ENCODE results near the gene FOXP4.
A peak's percentile ranks its signal among the peaks of the same experiment; 100 is the strongest.

Gene FOXP4

DNA sequence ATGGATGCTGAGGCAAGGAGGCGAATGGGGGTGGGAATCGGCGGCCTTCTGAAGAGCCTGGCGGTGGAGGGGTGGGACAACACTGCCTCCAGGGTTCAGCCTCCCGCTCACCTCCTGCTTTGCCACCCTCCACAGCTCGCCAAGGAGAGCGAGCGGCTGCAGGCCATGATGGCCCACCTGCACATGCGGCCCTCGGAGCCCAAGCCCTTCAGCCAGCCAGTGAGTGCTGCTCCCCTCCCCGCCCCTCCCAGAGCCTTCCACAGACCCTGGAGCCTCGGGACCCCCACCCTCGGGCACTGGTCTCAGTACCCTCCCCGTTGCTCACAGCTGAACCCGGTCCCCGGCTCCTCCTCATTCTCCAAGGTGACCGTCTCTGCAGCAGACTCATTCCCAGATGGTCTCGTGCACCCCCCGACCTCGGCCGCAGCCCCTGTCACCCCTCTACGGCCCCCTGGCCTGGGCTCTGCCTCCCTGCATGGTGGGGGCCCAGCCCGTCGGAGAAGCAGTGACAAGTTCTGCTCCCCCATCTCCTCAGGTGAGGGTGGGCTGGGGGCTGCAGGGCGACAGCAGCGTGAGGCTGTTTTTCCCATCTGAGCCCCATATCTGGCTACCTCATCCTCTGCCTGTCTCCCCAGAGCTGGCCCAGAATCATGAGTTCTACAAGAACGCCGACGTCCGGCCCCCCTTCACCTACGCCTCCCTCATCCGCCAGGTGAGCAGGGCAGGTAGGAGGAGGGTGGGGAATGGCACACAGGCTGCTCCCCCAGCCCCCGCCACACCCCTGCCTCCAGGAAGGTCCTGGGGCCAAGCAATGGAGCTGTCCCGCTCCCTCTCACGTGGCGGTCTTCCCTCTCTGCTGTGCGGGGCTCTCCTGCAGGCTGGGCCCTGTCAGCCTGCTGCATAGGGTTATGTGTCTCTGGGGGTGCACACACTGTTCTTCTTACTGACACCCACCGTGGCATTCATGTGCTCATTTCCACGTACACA, 43.7 kb downstream of the FOXP4 start:
- no peak for DNase-seq (ENCODE audit: extremely low spot score)
- ChIA-PET CTCF (interaction anchor here (0.9 to 15.2 kb wide), 12 partner anchors 9 to 222 kb away, joined by 3 to 151 read pairs (median 5); no protein-coding TSS in a partner anchor), POLR2A (interaction anchor here (0.6 kb wide), 1 partner anchor 15 kb away, joined by 3 read pairs; no protein-coding TSS in a partner anchor)
- TF ChIP-seq, protein P1, sequence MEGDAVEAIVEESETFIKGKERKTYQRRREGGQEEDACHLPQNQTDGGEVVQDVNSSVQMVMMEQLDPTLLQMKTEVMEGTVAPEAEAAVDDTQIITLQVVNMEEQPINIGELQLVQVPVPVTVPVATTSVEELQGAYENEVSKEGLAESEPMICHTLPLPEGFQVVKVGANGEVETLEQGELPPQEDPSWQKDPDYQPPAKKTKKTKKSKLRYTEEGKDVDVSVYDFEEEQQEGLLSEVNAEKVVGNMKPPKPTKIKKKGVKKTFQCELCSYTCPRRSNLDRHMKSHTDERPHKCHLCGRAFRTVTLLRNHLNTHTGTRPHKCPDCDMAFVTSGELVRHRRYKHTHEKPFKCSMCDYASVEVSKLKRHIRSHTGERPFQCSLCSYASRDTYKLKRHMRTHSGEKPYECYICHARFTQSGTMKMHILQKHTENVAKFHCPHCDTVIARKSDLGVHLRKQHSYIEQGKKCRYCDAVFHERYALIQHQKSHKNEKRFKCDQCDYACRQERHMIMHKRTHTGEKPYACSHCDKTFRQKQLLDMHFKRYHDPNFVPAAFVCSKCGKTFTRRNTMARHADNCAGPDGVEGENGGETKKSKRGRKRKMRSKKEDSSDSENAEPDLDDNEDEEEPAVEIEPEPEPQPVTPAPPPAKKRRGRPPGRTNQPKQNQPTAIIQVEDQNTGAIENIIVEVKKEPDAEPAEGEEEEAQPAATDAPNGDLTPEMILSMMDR (IDR thresholded peaks at IDR 0.05; ENCODE audit: control extremely low read depth, extremely low read depth, low read depth, missing control alignments), result no peak

DNA sequence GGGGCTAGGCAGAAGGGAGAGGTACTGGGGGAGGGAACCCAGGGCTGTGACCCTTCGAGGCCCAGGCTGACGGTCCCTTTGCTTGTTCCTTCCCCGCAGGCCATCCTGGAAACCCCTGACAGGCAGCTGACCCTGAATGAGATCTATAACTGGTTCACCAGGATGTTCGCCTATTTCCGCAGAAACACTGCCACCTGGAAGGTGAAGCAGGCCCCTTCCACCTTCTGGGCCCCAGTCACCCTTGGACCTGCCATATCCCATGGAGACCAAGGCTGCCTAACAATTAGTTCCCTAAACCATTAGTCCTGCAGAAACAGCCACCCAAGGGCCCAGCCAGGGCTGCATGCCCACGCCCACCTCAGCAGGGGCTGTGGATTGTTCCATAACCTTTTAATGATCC, 44.9 kb downstream of the FOXP4 start:
- ChIA-PET CTCF (interaction anchor here (0.9 to 15.2 kb wide), 10 partner anchors 10 to 222 kb away, joined by 3 to 151 read pairs (median 4); no protein-coding TSS in a partner anchor), POLR2A (no interaction called here)
- no peak for DNase-seq (ENCODE audit: extremely low spot score)
- TF ChIP-seq, protein P1 (IDR thresholded peaks at IDR 0.05; ENCODE audit: control extremely low read depth, extremely low read depth, low read depth, missing control alignments), result no peak

DNA sequence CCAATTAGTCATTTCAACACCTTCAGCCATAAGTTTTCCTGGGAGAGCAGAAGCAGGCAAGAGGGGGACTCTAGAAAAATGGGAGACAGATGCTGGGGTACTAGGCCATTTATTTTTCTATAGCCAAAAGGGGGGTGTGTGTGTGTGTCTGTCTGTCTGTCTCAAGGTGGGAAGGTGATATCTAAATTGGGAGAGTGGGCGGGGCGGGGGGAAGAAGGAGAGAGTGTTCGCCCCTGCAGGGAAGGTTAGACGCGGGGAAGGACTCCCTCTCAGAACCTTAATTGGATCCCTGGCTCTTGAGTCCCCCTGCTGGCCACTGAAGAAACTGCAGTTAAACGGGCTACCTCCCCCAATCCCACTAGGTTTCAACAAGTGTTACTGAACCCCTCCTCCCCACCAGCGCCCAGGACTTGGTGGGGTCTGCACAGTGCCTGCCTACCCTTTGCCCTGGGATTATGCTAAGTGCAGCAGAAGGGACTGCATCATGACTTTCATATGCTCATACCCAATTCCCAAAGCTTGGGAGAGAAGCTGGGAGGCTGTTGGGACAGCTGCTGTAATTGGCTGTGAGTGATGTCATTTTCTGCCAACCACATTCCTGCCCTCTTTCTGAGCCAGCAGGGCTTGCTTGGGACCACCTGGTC, 45.8 kb downstream of the FOXP4 start:
- TF ChIP-seq, protein P1 (IDR thresholded peaks at IDR 0.05; ENCODE audit: control extremely low read depth, extremely low read depth, low read depth, missing control alignments), result peak; percentile 80
- ChIA-PET CTCF (interaction anchor here (0.6 to 15.2 kb wide), 19 partner anchors 10 to 357 kb away, joined by 3 to 151 read pairs (median 4); no protein-coding TSS in a partner anchor), POLR2A (no interaction called here)
- peak; percentile 89 for DNase-seq (ENCODE audit: extremely low spot score)

DNA sequence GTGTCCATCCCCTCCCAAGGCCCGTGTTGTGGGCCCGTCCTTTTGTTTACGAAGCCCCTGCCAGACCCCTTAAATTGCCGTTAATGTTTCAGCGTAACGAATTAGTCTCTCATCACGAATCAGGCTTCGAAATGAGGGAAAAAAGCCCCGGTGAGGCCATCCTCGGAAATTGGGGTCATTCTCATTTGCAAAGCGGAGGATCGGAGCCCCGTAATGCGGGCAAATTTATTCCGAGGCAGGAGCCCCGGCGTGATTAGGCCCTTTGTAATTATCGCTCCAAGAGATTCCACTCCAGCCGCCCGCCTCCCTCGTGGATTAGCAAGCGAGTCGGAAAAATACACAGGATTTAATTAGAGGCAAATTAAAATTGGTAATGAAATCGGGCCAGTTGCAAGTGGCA, 47.2 kb downstream of the FOXP4 start:
- no peak for DNase-seq (ENCODE audit: extremely low spot score)
- ChIA-PET POLR2A (no interaction called here), CTCF (interaction anchor here (0.9 to 15.2 kb wide), 6 partner anchors 9 to 231 kb away, joined by 3 to 151 read pairs (median 6); no protein-coding TSS in a partner anchor)
- TF ChIP-seq, protein P1 (IDR thresholded peaks at IDR 0.05; ENCODE audit: control extremely low read depth, extremely low read depth, low read depth, missing control alignments), result no peak

DNA sequence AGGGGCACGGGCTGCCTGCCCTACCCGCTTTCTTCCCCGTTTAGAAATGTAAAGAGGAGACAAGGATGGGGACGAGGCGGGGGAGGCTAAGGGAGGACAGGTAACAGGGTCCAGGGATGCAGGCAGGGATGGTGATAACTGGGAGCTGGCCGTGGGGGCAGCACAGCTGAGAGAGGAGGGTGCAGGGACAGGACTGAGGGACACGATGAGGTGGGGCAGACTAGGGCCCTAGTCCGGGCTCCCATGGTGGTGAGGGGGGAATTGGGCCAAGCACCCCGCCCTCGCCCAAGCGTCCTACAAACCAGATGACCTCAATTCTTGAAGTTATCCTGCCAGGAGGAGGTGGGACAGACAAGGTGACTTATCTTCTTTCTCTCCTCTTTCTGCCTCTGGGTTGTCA, 47.7 kb downstream of the FOXP4 start:
- ChIA-PET POLR2A (no interaction called here), CTCF (interaction anchor here (0.8 to 15.2 kb wide), 8 partner anchors 9 to 226 kb away, joined by 3 to 151 read pairs (median 4); no protein-coding TSS in a partner anchor)
- DNase-seq (ENCODE audit: extremely low spot score), result no peak
- TF ChIP-seq, protein P1 (IDR thresholded peaks at IDR 0.05; ENCODE audit: control extremely low read depth, extremely low read depth, low read depth, missing control alignments), result no peak

DNA sequence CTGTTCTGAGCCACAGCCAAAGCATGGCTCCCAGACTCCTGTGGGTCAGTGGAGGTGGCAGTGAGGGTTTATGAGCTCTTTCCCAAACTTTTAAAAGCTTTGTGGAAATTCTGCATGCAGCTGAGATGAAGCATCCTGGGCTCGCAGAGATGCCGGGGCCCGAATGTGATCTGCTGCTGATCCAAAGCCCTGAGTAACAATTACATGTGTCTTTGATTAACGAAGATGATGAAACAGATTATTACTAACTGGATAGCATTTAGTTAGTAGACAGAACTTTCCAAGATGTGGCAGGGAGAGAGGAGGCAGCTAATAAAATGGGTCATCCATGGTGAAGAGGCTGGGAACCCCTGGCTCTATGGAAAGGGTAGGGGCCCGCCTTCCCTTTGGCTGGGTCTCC, 48.1 kb downstream of the FOXP4 start:
- TF ChIP-seq, protein P1 (IDR thresholded peaks at IDR 0.05; ENCODE audit: control extremely low read depth, extremely low read depth, low read depth, missing control alignments), result no peak
- no peak for DNase-seq (ENCODE audit: extremely low spot score)
- POLR2A ChIA-PET, result no interaction called here
- CTCF ChIA-PET, result interaction anchor here (0.8 to 15.2 kb wide), 7 partner anchors 9 to 226 kb away, joined by 3 to 151 read pairs (median 5); no protein-coding TSS in a partner anchor
